HCT116 (cell line): ENCODE measurements around the gene ADAM10. TPM values are rescaled to one million over a fixed set of nuclear protein-coding genes. Genes with fewer than 3 reads are reported as not detected.

ENCODE experiments used
- ATAC-seq: fragments of 200-7000 bp; cut with Tn5 transposase; 2 replicates; pipeline ENCODE4 v1.9.1; 2020; ENCODE audit warnings: mild to moderate bottlenecking, moderate library complexity
- BruUV-seq: library from RNA; stranded (reverse); fragments of 400-500 nt; replicated peaks from 2 replicates; lab custom pipeline; 2021; lab: Mats Ljungman, UMichigan
- CTCF ChIA-PET: fragments of 300-600 bp; sonication (Branson Sonifier 250); formaldehyde crosslinking; loops from one replicate; lab custom pipeline; 2021; ENCODE audit warnings: antibody characterized with exemption; lab: Charles Lee
- POLR2A ChIA-PET: fragments of 300-600, 350-600 bp; sonication (Branson Sonifier 250); formaldehyde crosslinking; loops from one replicate; lab custom pipeline; 2021; ENCODE audit warnings: antibody characterized with exemption; lab: Charles Lee
- RAD21 ChIA-PET, 2 experiments: fragments of 300-600 bp; sonication (Branson Sonifier 250); formaldehyde crosslinking; loops; one replicate each; lab custom pipeline; 2023; ENCODE audit warnings: low total read pairs in 2 of 2; ENCODE audit not compliant: uncharacterized antibody in 2 of 2, unreplicated experiment in 2 of 2, low non-redundant PET in 1 of 2; lab: Charles Lee
- DNase-seq: peaks from one replicate; pipeline ENCODE4 v3.0.0-alpha.2; 2010; ENCODE audit warnings: low read depth, low spot score
- H2AFZ ChIP-seq: fragments of 200-600 bp; shearing (Covaris generic), sonication (generic); 2 replicates; pipeline ENCODE4 v1.6.1; 2017; ENCODE audit warnings: low read depth, mixed run types, mixed read lengths, antibody characterized with exemption, low read length; ENCODE audit not compliant: poor library complexity, severe bottlenecking
- H3K27ac ChIP-seq: 2 replicates; pipeline ENCODE4 v1.5.1; 2012; ENCODE audit warnings: low read depth, low read length
- H3K27me3 ChIP-seq: fragments of 200-600 bp; sonication (generic); 2 replicates; pipeline ENCODE4 v1.6.1; 2016; ENCODE audit warnings: mixed run types, low read length, mixed read lengths; ENCODE audit not compliant: insufficient read depth
- H3K36me3 ChIP-seq, 2 experiments: fragments of 200-500 bp in 1 of 2; fragments of 200-600 bp in 1 of 2; sonication (Bioruptor generic) in 1 of 2; sonication (generic) in 1 of 2; 2 replicates each; pipeline versions ENCODE4 v1.5.1 to v1.6.1; 2014 to 2016; ENCODE audit warnings: low read length in 2 of 2, inconsistent platforms in 1 of 2, mixed read lengths in 1 of 2, mixed run types in 1 of 2; ENCODE audit not compliant: insufficient read depth in 2 of 2, control insufficient read depth in 1 of 2
- H3K4me1 ChIP-seq, 2 experiments: fragments of 200-600 bp in 1 of 2; sonication (generic) in 1 of 2; 2 replicates each; pipeline versions ENCODE4 v1.5.1 to v1.6.1; 2012 to 2017; ENCODE audit warnings: low read length in 2 of 2, inconsistent platforms in 1 of 2, mild to moderate bottlenecking in 1 of 2, mixed read lengths in 1 of 2, mixed run types in 1 of 2, moderate library complexity in 1 of 2; ENCODE audit not compliant: insufficient read depth in 2 of 2, control insufficient read depth in 1 of 2
- H3K4me2 ChIP-seq: fragments of 200-600 bp; sonication (generic); 2 replicates; pipeline ENCODE4 v1.6.1; 2017; ENCODE audit warnings: mixed run types, low read length, mixed read lengths
- H3K4me3 ChIP-seq, 2 experiments: fragments of 200-600 bp in 1 of 2; sonication (generic) in 1 of 2; replicated peaks in 1 of 2; 2 replicates each; pipeline ENCODE4 v1.5.1; 2011 to 2016; ENCODE audit warnings: low read length in 2 of 2, control low read depth in 1 of 2, low read depth in 1 of 2, mild to moderate bottlenecking in 1 of 2, mixed read lengths in 1 of 2, mixed run types in 1 of 2
- H3K79me2 ChIP-seq: fragments of 200-600 bp; sonication (generic); 2 replicates; pipeline ENCODE4 v1.6.1; 2017; ENCODE audit warnings: mild to moderate bottlenecking, mixed run types, low read length, moderate library complexity, mixed read lengths; ENCODE audit not compliant: insufficient read depth
- H3K9ac ChIP-seq: fragments of 200-600 bp; sonication (generic); 2 replicates; pipeline ENCODE4 v1.6.1; 2016; ENCODE audit warnings: low read length, mixed read lengths
- H3K9me2 ChIP-seq: fragments of 200-600 bp; sonication (generic), shearing (Covaris generic); 2 replicates; pipeline ENCODE4 v1.6.1; 2017; ENCODE audit warnings: mixed run types, mild to moderate bottlenecking, moderate library complexity; ENCODE audit not compliant: insufficient read depth
- H3K9me3 ChIP-seq, 2 experiments: fragments of 200-500 bp in 1 of 2; fragments of 200-600 bp in 1 of 2; sonication (Bioruptor generic) in 1 of 2; sonication (generic) in 1 of 2; 2 replicates each; pipeline ENCODE4 v1.6.1; 2014 to 2017; ENCODE audit warnings: low read length in 2 of 2, mixed read lengths in 2 of 2, inconsistent platforms in 1 of 2, low read depth in 1 of 2, mild to moderate bottlenecking in 1 of 2, mixed run types in 1 of 2, moderate library complexity in 1 of 2; ENCODE audit not compliant: control insufficient read depth in 1 of 2, insufficient read depth in 1 of 2
- H4K20me1 ChIP-seq: fragments of 200-600 bp; sonication (generic), shearing (Covaris generic); 2 replicates; pipeline ENCODE4 v1.6.1; 2017; ENCODE audit warnings: mixed run types, mild to moderate bottlenecking, moderate library complexity; ENCODE audit not compliant: insufficient read depth
- CEBPB ChIP-seq: IDR thresholded peaks from 2 replicates; pipeline ENCODE4 v1.6.1; 2012; ENCODE audit warnings: low read depth
- ELF1 ChIP-seq: IDR thresholded peaks from 2 replicates; pipeline ENCODE4 v1.6.1; 2012; ENCODE audit warnings: low read depth, borderline replicate concordance
- EZH2 ChIP-seq: fragments of 200-600 bp; sonication (generic); IDR thresholded peaks from 2 replicates; pipeline ENCODE4 v1.6.1; 2017; ENCODE audit warnings: antibody characterized with exemption, mixed run types
- JUND ChIP-seq: IDR thresholded peaks from 2 replicates; pipeline ENCODE4 v1.6.1; 2012
- SIN3A ChIP-seq: IDR thresholded peaks from 2 replicates; pipeline ENCODE4 v1.6.1; 2012; ENCODE audit warnings: low read depth
- ZBTB33 ChIP-seq: IDR thresholded peaks from 2 replicates; pipeline ENCODE4 v1.6.1; 2011; ENCODE audit warnings: mild to moderate bottlenecking, low read length, moderate library complexity; ENCODE audit not compliant: insufficient replicate concordance; ENCODE audit errors: extremely low read depth
- ZNF274 ChIP-seq: fragments of 200-500 bp; sonication (Bioruptor generic); IDR thresholded peaks from 2 replicates; pipeline ENCODE4 v1.6.1; 2014; ENCODE audit warnings: mild to moderate bottlenecking, low read depth, low read length, inconsistent platforms
- intact Hi-C: fragments of 100-400 bp; cut with micrococcal nuclease; formaldehyde crosslinking; loops from 2 replicates; pipeline ENCODE4 v1.10.0; 2022
- total RNA-seq: library from RNA; stranded (reverse); gene quantifications from one replicate; pipeline ENCODE4 v1.2.1, GENCODE V29; 2021; ENCODE audit not compliant: unreplicated experiment
- TF ChIP-seq, protein P1 (sequence below), 3 experiments: fragments of 200-600 bp in 1 of 3; sonication (generic) in 1 of 3; IDR thresholded peaks in 2 of 3; conservative IDR thresholded peaks in 1 of 3; 2 replicates each; pipeline ENCODE4 v1.5.1; 2012 to 2017; ENCODE audit warnings: low read depth in 2 of 3, low read length in 2 of 3, antibody characterized with exemption in 1 of 3, borderline replicate concordance in 1 of 3, control low read depth in 1 of 3, mild to moderate bottlenecking in 1 of 3, mixed read lengths in 1 of 3, mixed run types in 1 of 3, moderate library complexity in 1 of 3; ENCODE audit not compliant: insufficient read depth in 1 of 3

Gene ADAM10
- total RNA-seq, 1 experiment from 2014 or later, result 158 TPM

GRCh38 chr15:58584789-58585461 is 164.6 kb downstream of the ADAM10 start:
- no peaks in the 10 kb centered on the region for H3K9me2 ChIP-seq

More at GRCh38 chr15:58584789-58585461, 164.6 kb downstream of the ADAM10 start:
- no peak overlapping the region for H3K4me2 ChIP-seq
- no peak overlapping the region for H3K4me3 ChIP-seq
- H3K4me1 ChIP-seq, result no peaks in the 10 kb centered on the region
- no peaks in the 10 kb centered on the region for H3K79me2 ChIP-seq
- no peak for ATAC-seq
- H3K27me3 ChIP-seq, result no peaks in the 10 kb centered on the region
- no peaks in the 10 kb centered on the region for H3K36me3 ChIP-seq
- H3K27ac ChIP-seq, result no peak overlapping the region
- intact Hi-C loops, result no loop called here
- no peaks in the 10 kb centered on the region for H4K20me1 ChIP-seq
- RAD21 ChIA-PET, result no interaction called here
- BruUV-seq, result no TSS peak
- CTCF ChIA-PET, result no interaction called here
- no peak for TF ChIP-seq ZBTB33
- no peak for TF ChIP-seq ZNF274
- TF ChIP-seq ELF1, result no peak
- no peak for TF ChIP-seq JUND
- TF ChIP-seq EZH2, result no peak
- TF ChIP-seq, protein P1, sequence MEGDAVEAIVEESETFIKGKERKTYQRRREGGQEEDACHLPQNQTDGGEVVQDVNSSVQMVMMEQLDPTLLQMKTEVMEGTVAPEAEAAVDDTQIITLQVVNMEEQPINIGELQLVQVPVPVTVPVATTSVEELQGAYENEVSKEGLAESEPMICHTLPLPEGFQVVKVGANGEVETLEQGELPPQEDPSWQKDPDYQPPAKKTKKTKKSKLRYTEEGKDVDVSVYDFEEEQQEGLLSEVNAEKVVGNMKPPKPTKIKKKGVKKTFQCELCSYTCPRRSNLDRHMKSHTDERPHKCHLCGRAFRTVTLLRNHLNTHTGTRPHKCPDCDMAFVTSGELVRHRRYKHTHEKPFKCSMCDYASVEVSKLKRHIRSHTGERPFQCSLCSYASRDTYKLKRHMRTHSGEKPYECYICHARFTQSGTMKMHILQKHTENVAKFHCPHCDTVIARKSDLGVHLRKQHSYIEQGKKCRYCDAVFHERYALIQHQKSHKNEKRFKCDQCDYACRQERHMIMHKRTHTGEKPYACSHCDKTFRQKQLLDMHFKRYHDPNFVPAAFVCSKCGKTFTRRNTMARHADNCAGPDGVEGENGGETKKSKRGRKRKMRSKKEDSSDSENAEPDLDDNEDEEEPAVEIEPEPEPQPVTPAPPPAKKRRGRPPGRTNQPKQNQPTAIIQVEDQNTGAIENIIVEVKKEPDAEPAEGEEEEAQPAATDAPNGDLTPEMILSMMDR (IDR thresholded peaks at IDR 0.05 in 2 of 3, conservative IDR thresholded peaks at IDR 0.05 in 1 of 3; ENCODE audit: borderline replicate concordance in 1 of 3, insufficient read depth in 1 of 3, low read depth in 2 of 3, low read length in 2 of 3), result no peak
- TF ChIP-seq SIN3A, result no peak
- TF ChIP-seq CEBPB, result no peak
- TF ChIP-seq, all 23 proteins: peak for 0
- POLR2A ChIA-PET, result interaction anchor here (1.1 kb wide), 1 partner anchor 11 kb away, joined by 3 read pairs; no protein-coding TSS in a partner anchor
- Histone ChIP-seq H3K9me3 (peaks cover 0 to 4% of the 10 kb centered on the region in 2 experiments; a peak in 1 of 4 replicates), H2AFZ (no peak overlapping the region), H3K9ac (no peak overlapping the region)
- DNase-seq, result no peak
